Gastrocnemius medialis (tissue), 4 donors: Measurements from ENCODE around the gene CDC14A.

ENCODE experiments used
- POLR2A ChIP-seq, 2 donors: fragments of 450-650 bp; IDR thresholded peaks; one replicate each; pipeline ENCODE4 v1.6.1; 2017; ENCODE audit warnings: antibody characterized with exemption in 2 of 2, mild to moderate bottlenecking in 2 of 2, moderate library complexity in 2 of 2
- TF ChIP-seq, protein P1 (sequence below), 5 experiments: fragments of 450-650 bp in 3 of 5; fragments of 200-600 bp in 2 of 5; sonication (generic) in 2 of 5; IDR thresholded peaks in 4 of 5; conservative IDR thresholded peaks in 1 of 5; 1 replicate in 4 of 5; 2 replicates in 1 of 5; pipeline ENCODE4 v1.5.1; 2016 to 2019; ENCODE audit warnings: antibody characterized with exemption in 5 of 5, mild to moderate bottlenecking in 3 of 5, moderate library complexity in 3 of 5

DNA sequence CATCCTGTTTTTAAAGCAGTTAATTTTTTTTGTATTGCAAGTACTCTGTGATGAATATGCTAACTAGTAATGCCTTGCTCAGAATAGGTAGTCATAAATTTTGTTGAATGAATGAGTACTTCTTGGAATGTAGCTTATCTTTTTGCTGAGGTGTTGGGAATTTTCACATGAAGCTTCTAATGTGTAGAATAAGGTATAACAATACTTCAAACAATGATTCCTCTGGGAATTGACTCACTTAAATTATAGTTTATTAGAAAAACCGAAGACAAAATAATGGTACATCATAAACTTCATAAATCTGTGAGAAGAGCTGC, 13.9 kb downstream of the CDC14A start:
- TF ChIP-seq, protein P1, sequence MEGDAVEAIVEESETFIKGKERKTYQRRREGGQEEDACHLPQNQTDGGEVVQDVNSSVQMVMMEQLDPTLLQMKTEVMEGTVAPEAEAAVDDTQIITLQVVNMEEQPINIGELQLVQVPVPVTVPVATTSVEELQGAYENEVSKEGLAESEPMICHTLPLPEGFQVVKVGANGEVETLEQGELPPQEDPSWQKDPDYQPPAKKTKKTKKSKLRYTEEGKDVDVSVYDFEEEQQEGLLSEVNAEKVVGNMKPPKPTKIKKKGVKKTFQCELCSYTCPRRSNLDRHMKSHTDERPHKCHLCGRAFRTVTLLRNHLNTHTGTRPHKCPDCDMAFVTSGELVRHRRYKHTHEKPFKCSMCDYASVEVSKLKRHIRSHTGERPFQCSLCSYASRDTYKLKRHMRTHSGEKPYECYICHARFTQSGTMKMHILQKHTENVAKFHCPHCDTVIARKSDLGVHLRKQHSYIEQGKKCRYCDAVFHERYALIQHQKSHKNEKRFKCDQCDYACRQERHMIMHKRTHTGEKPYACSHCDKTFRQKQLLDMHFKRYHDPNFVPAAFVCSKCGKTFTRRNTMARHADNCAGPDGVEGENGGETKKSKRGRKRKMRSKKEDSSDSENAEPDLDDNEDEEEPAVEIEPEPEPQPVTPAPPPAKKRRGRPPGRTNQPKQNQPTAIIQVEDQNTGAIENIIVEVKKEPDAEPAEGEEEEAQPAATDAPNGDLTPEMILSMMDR (IDR thresholded peaks at IDR 0.05 in 4 of 5, conservative IDR thresholded peaks at IDR 0.05 in 1 of 5): no peak
- TF ChIP-seq POLR2A (IDR thresholded peaks at IDR 0.05): no peak
